Measurements from ENCODE around the gene HSPB7.
"Not testable (repeated sequence)": the region's sequence is repeated elsewhere in the genome, so short reads cannot be mapped to it uniquely, and the experiment has no call there.

The HSPB7 gene

DNA sequence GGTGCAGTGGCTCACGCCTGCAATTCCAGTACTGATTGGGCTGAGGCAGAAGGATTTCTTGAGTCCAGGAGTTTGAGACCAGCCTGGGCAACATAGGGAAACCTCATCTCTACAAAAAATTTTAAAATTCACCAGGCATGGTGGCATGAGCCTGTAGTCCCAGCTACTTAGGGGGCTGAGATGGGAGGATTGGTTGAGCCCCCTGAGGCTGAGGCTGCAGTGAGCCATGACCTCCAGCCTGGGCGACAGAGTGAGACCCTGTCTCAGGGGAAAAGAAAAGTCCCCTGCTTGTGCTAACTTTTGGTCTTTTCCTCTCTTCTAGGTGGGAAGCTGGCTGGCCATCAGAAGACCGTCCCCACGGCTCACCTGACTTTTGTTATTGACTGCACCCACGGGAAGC lies 12.2 kb downstream of the HSPB7 start:
- no peak for DNase-seq

DNA sequence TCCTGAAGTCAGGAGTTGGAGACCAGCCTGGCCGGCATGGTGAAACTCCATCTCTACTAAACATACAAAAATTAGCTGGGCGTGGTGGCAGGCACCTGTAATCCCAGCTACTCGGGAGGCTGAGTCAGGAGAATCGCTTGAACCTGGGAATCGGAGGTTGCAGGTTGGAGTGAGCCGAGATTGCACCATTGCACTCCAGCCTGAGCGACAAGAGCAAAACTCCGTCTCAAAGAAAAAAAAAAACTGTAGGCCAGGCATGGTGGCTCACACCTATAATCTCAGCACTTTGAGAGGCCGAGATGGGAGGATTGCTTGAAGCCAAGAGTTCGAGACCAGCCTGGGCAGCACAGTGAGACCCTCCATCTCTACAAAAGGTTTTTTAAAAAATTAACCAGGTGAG lies 16.6 kb downstream of the HSPB7 start:
- DNase-seq = not testable (repeated sequence)

DNA sequence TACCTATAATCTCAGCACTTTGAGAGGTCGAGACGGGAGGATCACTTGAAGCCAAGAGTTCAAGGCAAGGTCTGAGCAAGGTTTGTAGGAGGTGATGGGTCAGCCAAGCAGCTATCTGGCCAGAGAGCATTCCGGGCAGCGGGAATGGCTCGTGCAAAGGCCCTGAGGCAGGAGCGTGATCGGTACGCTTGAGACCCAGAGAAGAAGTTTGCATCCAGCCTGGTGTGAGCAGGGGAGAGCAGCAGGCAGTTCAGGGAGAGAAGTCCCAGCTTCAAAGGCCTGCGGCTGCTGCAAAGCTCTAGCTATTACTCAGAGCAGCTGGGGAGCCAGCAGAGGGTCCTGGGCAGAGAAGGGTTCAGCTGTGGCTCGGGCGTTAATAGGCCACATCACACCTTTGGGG lies 18.9 kb downstream of the HSPB7 start:
- DNase-seq = no peak

DNA sequence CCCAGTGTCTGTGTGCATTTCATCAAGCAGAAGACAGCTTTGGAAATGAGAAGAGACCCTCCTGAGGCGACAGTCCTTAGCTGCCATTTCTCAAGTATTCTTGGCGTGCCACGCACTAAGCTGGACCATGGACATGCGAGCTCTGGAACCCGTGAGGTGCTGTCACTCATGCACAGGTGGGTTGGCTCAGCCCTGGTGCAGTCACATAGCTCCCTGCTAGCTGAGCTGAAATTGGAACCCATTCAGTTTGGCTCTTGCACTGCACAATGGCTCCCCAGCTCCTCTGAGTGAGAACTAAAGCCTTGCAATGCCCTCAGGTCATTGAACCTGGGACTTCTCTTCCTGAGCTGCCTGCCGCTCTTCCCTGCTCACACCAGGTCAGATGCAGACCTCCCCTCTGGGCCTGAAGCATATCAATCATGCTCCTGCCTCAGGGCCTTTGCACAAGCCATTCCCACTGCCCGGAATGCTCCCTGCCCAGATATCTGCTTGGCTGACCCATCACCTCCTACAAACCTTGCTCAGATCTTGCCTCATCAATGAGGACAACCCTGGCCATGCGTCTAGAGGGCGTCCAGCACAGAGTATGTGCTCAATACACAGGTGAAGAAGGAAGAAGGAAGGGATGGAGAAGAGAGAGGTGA lies 20.1 kb downstream of the HSPB7 start:
- DNase-seq = no peak

DNA sequence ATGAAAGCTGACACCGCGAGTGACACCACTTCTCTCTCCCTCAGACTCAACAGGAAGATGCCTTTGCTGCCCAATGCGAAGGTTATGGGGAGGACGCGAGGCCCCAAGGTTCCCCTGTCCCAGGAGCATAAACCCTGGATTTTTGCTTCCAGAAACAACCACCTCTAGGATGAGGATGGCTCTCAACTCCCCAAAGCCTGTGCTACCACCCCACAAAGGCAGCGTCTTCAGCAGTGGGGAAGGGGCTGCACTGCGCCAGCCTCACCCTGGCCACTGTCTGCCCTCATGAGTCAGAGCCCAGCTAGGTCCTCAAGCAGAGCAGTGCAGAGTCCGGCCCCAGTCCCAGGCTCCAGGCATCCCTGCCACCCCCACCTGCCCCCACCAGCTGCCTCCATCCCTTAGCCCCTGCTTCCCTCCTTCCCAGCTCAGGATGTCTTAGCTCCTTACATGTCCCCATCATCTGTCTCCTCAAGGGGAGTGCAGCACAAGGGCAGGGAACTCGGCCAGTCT lies 20.7 kb downstream of the HSPB7 start:
- DNase-seq = no peak

DNA sequence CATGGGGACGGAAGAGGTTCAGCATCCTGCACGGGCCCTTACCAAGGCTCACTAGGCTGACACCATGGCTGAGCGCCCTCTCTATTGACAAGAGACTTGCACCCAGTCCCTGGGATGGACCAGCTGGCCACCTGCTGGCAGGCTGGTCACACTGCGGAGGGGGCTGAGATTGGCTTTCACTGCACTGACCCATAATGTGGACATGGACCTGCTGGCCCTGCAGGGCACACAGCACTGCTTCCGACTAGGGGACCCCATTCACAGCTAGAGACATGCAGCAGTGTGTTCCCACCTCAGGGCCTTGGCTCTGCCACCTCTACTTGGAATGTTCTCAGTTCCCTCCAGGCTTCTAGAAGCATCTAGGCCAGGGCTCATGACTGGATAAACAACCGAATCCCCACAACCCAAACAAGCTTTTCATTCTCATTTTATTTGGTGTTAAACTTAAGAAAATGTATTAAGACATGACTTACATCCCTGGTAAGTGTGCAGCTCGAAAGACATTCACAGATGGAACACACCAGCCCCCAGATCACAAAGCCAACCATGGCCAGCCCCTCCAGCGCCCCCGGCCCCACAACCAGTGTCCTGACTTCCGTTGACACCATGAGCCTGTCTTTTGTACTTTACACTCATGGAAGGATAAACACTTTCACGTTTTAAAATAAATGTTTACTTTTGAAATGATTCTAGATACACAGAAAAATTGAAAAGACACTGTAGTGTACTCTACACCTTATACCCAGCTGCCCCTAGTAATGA lies 23.1 kb downstream of the HSPB7 start:
- DNase-seq = peak; percentile 82

DNA sequence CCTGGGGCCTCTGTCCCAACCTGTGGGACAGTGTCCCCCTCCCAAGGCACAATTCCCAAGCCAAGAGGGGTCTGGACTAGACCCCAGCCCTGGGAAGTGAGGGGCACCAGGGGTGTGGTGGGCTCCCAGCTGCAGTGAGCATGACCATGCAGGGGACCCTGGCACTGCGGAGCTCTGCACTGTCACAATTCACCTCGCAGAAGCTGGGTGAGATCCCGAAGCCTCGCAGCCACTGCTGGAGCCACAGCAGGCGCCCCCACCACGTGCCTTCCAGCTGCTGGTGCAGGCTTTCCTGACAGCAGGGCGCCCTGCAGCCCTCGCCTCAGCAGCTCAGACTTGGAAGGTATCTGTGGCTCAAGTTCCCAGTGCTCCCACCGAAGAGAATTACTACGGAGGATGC lies 23.8 kb downstream of the HSPB7 start:
- DNase-seq = no peak

DNA sequence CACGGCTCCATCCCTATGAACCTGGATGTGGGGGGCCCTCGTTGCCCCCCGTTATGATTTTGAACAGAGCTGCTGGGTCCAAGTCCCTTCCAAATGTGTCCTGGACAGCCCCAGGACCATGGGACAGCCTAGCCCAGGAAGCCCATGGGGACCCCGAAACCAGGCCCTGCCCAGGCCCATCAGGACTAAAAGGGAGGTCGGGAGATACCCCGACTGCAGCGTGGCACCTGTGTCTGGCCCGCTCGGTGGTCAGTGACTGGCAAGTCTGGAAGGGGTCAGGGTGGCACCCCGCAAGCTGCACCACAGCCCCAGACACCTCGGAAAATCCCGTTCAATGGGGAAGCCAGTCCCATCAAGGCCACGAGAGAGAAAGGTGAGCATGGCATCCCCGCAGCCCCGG lies 24.2 kb downstream of the HSPB7 start:
- DNase-seq = no peak

DNA sequence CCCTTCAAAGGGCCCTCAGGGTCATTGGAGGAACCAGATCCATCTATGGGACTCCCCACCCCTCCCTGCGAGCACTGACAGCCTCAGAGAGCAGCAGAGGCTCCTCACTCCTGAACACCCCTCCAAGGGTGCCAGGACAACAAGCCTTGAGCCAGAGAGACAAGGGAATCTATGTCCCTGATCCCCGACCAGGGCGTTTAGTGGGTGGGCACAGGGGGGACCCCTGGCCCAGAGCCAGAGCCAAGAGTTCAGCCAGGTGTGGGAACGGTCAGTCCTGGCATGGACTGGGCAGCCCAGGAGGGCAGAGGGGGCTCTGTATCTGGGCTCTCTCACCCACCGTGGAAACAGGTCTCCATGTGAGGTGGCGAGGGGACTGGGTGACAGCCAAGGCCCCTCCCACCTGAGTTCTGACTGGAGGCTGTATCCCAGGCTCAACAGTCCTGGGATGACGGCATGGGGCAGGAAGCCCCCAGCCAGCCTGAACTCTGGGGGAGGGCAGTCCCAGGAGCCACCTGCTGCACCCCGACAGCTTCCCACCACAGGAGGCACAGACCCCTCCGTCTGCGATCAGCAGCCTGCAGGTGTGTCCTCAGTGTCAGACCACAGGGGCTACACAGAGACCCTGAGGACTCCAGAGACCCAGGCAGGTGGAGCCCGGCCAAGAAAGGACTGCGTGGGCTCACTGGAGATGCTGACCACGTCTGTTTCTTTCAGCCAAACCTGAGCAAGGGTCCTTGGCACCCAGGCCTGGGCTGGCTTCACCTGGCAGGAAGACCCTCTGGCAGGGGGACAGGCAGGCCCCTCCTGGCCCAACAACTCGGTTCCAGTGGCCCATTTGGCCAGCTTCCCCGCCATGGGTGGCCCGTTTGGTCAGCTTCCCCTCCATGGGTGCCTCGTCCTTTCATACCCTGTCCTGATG lies 25.0 kb downstream of the HSPB7 start:
- no peak for DNase-seq

DNA sequence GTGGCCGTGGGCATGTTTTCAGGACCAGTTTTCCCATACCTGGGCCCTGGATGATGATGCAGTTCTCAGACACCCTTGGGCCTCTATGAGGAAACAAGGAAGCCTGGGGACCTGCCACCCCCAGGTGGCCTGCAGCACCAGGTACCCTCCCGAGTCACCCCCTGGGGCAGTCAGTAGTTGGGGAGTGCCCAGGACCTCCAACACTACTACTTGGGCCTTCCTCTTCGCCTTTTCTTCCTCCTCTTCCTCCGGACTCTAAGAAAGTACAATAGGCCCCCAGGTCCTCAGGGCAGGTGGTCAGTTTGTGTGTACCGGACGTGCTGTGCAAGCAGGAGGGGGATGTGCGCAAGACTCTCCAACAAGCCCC lies 25.7 kb downstream of the HSPB7 start:
- DNase-seq = no peak

DNA sequence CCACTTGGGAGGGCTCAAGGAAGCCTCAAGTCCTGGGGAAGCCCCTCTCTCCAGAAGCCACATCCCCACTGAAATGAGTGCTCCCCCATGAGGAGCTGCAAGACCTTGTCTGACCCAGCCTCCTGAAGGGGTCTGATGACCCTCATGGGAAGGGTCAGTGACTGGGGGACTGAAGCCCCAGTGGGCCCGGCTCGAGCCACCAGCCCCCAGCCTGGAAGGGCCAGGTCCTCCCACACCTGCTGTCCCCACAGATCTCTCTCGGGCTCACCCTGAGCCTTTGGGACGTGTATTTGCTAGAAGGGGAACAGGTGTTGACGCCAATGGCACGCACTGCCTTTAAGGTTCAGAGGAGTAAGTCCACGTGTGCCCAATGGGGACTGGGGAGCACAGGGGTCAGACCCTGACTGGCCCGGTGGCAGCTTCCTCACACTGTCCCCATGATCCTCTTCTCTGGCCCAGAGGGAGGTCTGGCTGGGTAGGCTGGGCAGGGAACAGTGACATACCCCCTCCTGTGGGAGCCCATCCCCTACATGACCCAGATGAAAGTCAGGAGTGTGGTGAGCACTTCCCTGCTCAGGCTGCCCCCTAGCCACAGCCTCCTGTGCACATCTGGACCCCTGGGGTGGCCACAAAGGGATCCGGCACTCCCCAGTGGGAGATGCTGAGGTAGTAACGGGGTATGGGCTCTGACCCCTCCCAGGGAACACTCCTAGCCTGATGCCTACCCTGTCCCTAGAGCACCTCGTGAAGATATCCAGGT lies 26.2 kb downstream of the HSPB7 start:
- DNase-seq = no peak

DNA sequence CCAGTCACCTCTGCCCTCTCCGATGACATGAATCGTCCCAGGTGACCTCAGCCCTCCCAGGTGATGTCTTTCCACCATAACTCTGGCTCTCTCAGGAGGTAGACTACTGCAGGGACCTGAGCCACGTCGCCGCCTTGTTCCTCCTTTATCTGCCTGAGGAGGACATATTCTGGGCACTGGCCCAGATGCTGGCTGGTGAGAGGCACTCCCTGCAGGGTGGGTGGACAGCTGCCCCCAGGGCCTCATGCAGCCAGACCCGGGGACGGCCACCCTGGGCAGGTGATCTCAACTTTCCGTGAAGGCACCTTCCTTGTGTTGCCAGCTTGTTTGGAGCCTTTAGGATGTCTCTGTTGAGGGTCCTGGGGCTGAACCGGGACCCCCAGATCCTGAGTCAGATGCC lies 28.1 kb downstream of the HSPB7 start:
- DNase-seq = no peak

DNA sequence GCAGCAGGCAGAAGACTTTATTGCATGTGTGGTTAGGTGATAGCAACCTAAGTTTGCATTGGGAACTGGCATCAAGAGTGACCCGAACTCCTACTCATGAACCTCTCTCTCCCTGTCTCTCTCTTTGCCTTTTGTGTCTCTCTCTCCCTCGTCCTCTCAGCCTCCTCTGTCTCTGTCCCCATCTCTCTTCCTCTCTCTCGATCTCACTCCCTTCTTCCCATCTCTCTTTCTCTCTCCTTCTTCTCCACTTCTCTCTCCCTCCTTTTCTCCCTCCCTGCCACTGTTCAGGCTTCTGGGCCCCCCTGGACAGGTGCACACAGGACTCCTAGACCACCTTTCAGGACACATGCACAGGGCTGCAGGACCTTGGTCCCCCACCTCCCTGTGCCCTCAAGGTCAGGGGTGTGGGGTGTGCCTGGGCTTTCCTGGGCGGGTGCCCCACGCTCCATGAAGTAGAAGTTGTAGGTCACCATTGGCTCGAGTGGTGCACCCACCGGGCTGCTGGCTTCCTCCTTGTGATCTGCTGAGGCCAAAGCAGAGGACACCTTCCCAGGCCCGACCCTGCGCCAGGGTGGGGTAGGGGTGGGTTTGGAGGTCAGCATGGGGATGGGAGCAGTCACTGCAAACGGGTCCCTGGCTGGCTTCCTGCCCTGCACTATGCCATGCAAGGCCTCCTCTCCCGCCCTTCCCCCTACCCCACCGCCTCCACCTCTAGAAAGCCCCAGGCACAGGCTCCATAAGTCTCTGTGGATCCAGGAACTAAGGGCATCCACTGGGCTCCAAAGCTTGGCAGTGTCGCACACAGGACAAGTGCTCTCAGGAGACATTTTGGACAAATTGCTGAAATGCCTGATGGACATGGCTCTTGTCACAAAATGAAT lies 28.7 kb downstream of the HSPB7 start:
- DNase-seq = no peak

DNA sequence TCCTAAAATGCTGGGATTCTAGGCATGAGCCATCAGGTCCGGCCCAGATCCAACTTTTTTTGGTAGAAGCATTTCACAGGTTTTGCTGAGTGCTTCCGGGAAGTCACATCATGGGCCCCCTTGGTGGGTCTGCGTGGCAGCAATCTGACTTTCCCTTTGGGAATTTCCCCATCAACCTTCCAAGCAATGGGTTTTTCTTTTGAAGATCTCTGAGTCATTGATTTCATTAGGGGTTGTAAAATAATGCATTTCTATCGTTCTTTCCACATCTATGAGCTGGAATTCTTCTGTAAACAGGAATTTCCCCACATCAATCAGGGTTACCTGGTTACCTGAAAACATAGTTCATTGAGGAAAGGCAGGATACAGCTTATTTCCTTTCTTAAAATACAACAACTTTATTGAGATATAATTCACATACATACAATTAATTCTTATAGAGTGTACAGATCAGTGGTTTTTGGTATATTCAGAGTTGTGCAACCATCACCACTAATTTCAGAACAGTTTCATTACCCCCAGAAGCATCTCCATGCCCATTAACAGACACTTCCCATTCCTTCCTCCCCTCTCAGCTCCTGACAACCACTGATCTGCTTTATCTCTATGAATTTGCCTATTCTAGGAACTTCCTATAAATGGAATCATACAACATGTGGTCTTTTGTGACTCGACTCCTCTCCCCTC lies 32.1 kb downstream of the HSPB7 start:
- peak; percentile 69 for DNase-seq

DNA sequence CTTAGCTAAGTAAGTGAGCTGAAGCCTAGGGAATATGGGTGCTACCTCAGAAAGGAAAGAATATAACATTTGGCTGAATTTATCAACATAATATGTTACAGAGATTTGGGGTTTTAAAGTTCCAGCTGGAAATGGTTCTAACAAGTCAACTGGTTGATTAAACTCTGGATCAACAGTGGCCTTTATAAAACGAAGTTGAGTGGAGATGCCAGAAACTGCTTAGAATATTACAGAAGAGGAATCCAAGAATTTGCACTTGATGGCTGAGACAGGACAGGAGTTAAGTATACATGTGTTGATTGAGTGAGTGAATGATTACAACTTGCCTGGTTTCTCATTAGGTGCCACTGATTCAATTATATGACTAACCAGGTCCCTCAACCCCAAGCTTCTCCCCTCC lies 34.6 kb downstream of the HSPB7 start:
- DNase-seq = no peak

DNA sequence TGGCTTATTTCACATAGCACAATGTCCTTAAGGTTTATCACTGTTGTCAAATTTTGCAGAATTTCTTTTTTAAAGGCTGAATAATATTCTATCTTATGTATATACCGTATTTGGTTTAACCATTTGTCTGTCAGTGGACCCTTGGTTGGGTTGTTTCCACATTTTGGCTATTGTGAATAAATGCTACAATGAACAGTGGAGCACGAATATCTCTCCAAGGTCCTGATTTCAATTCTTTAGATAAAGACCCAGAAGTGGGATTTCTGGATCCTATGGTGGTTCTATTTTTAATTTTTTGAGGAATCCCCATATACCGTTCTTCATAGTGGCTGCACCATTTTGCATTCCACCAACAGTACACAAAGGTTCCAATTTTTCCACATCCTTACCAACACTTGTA lies 36.2 kb downstream of the HSPB7 start:
- DNase-seq = no peak

DNA sequence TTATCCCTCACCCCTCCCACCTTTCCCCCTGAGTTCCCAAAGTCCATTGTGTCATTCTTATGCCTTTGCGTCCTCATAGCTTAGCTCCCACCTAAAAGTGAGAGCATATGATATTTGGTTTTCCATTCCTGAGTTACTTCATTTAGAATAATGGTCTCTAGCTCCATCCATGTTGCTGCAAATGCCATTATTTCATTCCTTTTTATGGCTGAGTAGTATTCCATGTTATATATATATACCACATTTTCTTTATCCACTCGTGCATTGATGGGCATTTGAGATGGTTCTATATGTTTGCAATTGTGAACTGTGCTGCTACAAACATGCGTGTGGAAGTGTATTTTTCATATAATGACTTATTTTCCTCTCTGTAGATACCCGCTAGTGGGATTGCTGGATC lies 39.9 kb downstream of the HSPB7 start:
- not testable (repeated sequence) for DNase-seq

DNA sequence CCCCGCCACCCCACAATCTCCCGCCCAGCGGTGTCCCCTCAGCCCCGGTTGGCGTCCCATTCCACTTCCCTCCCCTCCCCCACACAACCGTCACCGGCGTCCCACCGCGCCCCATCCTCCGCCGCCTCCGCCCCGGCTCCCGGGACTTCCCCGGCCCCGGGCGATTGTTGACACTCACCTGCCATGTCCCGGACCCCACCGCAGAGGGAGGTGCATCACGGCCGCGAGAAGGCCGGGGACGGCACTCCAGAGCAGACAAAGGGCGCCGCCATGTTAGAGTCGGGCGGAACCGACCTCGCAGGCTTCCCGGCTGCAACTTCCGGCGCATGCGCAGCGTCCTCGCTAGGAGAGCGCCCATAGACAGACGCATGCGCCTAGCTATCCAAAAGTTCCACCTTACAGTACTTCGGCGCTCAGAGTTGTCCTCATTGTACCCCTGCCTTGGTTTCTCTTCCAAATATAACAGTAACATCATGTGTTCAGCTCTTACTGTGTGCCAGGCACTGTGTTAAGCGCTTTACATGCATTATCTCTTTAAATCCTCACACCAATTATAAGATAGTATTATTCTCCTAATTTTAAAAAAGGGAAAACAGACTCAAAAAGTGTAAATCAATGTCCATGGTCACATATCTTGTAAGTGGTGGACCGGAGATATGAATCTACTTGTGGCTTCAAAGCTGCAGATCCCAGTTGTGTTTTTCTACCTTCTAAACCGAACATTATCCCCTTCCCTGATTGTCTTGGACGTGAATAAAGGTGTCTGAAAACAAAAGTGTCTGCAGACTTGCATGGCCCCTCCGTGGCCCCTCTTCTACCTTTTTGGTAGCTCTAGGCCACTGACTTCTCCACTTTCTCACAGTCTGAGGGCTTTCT lies 41.8 kb downstream of the HSPB7 start, which contains the start of gene ZBTB17:
ZBTB17 (minus strand) TSS at position 297 of the 876 bp plus-strand sequence. CDS start 27,606 bp downstream, outside the sequence.
- peak; percentile 99 for DNase-seq

DNA sequence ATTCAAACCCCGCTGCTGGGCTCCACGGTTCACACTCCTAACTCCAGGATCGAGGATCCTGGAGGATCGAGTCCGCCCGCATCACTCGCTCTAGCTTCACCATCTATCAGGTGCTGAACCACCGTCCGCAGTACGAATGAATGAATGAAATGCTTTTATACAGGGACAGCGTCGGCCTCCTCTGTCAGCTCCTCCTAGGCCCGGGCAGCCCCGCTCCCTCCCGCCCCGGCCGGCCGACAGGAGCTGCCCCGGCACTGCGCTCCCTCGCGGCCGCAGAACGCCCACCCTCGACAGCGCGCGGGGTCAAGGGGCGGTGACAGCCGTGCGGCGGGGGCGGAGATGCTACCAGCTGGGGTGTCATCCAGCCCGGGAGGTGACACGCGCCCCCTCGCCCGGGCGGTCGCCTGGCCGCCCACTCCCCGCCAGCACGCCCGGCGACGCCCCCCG lies 42.5 kb downstream of the HSPB7 start:
- DNase-seq = peak; percentile 88

DNA sequence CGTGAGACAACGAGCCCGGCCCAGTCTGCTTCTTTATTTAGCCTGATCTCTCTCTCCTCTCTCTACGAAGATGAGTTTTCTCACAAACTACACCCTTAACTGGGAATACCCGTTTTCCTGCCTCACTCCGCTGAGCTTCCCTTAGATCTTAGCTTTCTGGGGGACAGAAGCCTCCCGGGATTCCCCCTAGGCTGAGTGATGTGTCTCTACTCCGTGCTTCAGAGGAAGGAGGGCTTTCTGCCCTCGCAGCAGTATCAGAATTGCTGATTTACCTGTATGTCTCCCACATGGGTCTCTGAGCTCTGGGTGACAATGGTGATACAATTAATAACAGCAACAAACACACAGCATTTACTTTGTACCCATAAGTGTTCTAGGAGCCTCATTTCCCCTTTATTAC lies 43.0 kb downstream of the HSPB7 start:
- DNase-seq = peak; percentile 34

Measured in suppressor macrophage treated with lipopolysaccharide for 4 hours (primary cell).